K562 (cell line): ENCODE results near the gene GRK1. TPM values are rescaled to one million over a fixed set of nuclear protein-coding genes. Genes with fewer than 3 reads are reported as not detected.
"Not testable (repeated sequence)": the region's sequence is repeated elsewhere in the genome, so short reads cannot be mapped to it uniquely, and the experiment has no call there.

Source experiments
- ATAC-seq: fragments of 200-7000 bp; cut with Tn5 transposase; 3 replicates; pipeline ENCODE4 v1.9.1; 2020; ENCODE audit warnings: moderate library complexity
- BruUV-seq: library from RNA; stranded (reverse); fragments of 400-500 nt; replicated peaks from 2 replicates; lab custom pipeline; 2021; lab: Mats Ljungman, UMichigan
- CTCF ChIA-PET: fragments of 300-600 bp; formaldehyde crosslinking; extraction: SDS; loops from one replicate; lab custom pipeline; 2021; ENCODE audit warnings: low intra/inter-chr PET ratio; lab: Yijun Ruan, JAX
- POLR2A ChIA-PET: fragments of 300-600, 350-650 bp; sonication (Branson Sonifier 250); formaldehyde crosslinking; extraction: SDS; loops from one replicate; lab custom pipeline; 2021; ENCODE audit warnings: antibody characterized with exemption, inconsistent platforms; lab: Yijun Ruan, JAX
- DNase-seq, 4 experiments: peaks; one replicate each; pipeline versions ENCODE4 v3.0.0 to v3.0.0-alpha.2; 2011 to 2018; ENCODE audit warnings: low spot score in 3 of 4, mixed read lengths in 3 of 4; ENCODE audit errors: extremely low read depth in 1 of 4
- FAIRE-seq: peaks from 2 replicates; lab custom pipeline; 2011; peaks lifted over from hg19 to GRCh38; lab: Jason Lieb, UNC
- H2AFZ ChIP-seq: 2 replicates; pipeline ENCODE4 v1.6.0; 2011; ENCODE audit warnings: low read depth, low read length, control low read depth, inconsistent platforms
- H3K27ac ChIP-seq: fragments of 200-600 bp; 3 replicates; pipeline ENCODE4 v1.8.0; 2011; ENCODE audit warnings: low read depth, mild to moderate bottlenecking, control low read depth, inconsistent platforms, low read length, moderate library complexity, mixed read lengths; ENCODE audit errors: extremely low read depth
- H3K27me3 ChIP-seq, 2 experiments: fragments of 300-600 bp in 1 of 2; 2 replicates in 1 of 2; 3 replicates in 1 of 2; pipeline versions ENCODE4 v1.6.0 to v1.8.0; 2011; ENCODE audit warnings: inconsistent platforms in 2 of 2, low read length in 2 of 2, mild to moderate bottlenecking in 1 of 2, mixed read lengths in 1 of 2, moderate library complexity in 1 of 2; ENCODE audit not compliant: control insufficient read depth in 2 of 2, insufficient read depth in 2 of 2
- H3K36me3 ChIP-seq: fragments of 300-600 bp; 3 replicates; pipeline ENCODE4 v1.8.0; 2011; ENCODE audit warnings: mild to moderate bottlenecking, low read length, inconsistent platforms; ENCODE audit not compliant: control insufficient read depth, insufficient read depth
- H3K4me1 ChIP-seq, 2 experiments: fragments of 200-600 bp in 1 of 2; replicated peaks in 1 of 2; 2 replicates in 1 of 2; 3 replicates in 1 of 2; pipeline versions ENCODE4 v1.5.1 to v1.8.0; 2011; ENCODE audit warnings: inconsistent platforms in 2 of 2, low read length in 2 of 2, mild to moderate bottlenecking in 1 of 2, mixed read lengths in 1 of 2, moderate library complexity in 1 of 2; ENCODE audit not compliant: control insufficient read depth in 2 of 2, insufficient read depth in 2 of 2
- H3K4me2 ChIP-seq: 2 replicates; pipeline ENCODE4 v1.6.1; 2011; ENCODE audit warnings: low read length, control low read depth, inconsistent platforms, mixed read lengths; ENCODE audit not compliant: insufficient read depth
- H3K4me3 ChIP-seq: fragments of 200-600 bp; sonication (generic), shearing (Covaris generic); 2 replicates; pipeline ENCODE4 v1.5.1; 2016; ENCODE audit warnings: control low read depth, inconsistent platforms
- H3K79me2 ChIP-seq: fragments of 200-600 bp; 3 replicates; pipeline ENCODE4 v1.8.0; 2011; ENCODE audit warnings: low read length, inconsistent platforms; ENCODE audit not compliant: control insufficient read depth, insufficient read depth
- H3K9ac ChIP-seq, 2 experiments: 2 replicates each; pipeline versions ENCODE4 v1.6.0 to v1.6.1; 2011; ENCODE audit warnings: low read depth in 2 of 2, low read length in 2 of 2, control low read depth in 1 of 2, inconsistent platforms in 1 of 2, mild to moderate bottlenecking in 1 of 2, mixed read lengths in 1 of 2; ENCODE audit not compliant: insufficient read depth in 1 of 2
- H3K9me1 ChIP-seq: one replicate; pipeline ENCODE4 v1.6.0; 2011; ENCODE audit warnings: inconsistent platforms, mild to moderate bottlenecking, low read length, moderate library complexity; ENCODE audit not compliant: control insufficient read depth, insufficient read depth
- H3K9me3 ChIP-seq: replicated peaks from 2 replicates; pipeline ENCODE4 v1.5.1; 2011; ENCODE audit warnings: low read depth, low read length, inconsistent platforms; ENCODE audit not compliant: control insufficient read depth, insufficient read depth
- H4K20me1 ChIP-seq: replicated peaks from 2 replicates; pipeline ENCODE4 v1.6.1; 2011; ENCODE audit warnings: low read length, inconsistent platforms, mixed read lengths; ENCODE audit not compliant: control insufficient read depth, insufficient read depth
- POLR2G ChIP-seq: fragments of 200-400 bp; formaldehyde crosslinking; IDR thresholded peaks from 2 replicates; pipeline ENCODE4 v1.6.1; 2017; ENCODE audit warnings: low read depth, mild to moderate bottlenecking, antibody characterized with exemption, low read length, moderate library complexity
- PTBP1 ChIP-seq: fragments of 200-400 bp; formaldehyde crosslinking; IDR thresholded peaks from 2 replicates; pipeline ENCODE4 v1.6.1; 2017; ENCODE audit warnings: low read depth, low read length
- RBFOX2 ChIP-seq: fragments of 200-400 bp; formaldehyde crosslinking; IDR thresholded peaks from 2 replicates; pipeline ENCODE4 v1.6.1; 2017; ENCODE audit warnings: low read depth, mild to moderate bottlenecking, low read length, moderate library complexity
- UBTF ChIP-seq, 2 experiments: IDR thresholded peaks; 2 replicates each; pipeline ENCODE4 v1.6.1; 2012; ENCODE audit warnings: improper control_type of control experiment in 2 of 2, low read depth in 2 of 2, low read length in 2 of 2, borderline replicate concordance in 1 of 2
- WGBS: fragments of 100-300 bp; shearing (Covaris generic); methylation state at CpG from one replicate; pipeline ENCODE4 v1.1.6; 2016; ENCODE audit warnings: low coverage, mixed read lengths; ENCODE audit not compliant: insufficient coverage; ENCODE audit errors: missing lambda C conversion rate; 5-methylcytosine and 5-hydroxymethylcytosine counted together
- in situ Hi-C: fragments of 300-500 bp; cut with MboI; formaldehyde crosslinking; loops from 4 replicates; pipeline ENCODE4 v1.15.0; 2018; ENCODE audit warnings: inconsistent platforms, mixed read lengths
- intact Hi-C: fragments of 100-400 bp; cut with micrococcal nuclease; formaldehyde crosslinking; loops from 2 replicates; pipeline ENCODE4 v1.14.2; 2022
- polyA plus RNA-seq, 8 experiments: library from polyadenylated mRNA; depleted of rRNA in 4 of 8; stranded (reverse) in 5 of 8; unstranded in 3 of 8; fragments of >200 nt; fragmentation: Nextera tagmentation in 2 of 8; fragmentation: Illumina TruSeq in 1 of 8; extraction: Ambion mirVana in 2 of 8; extraction: Trizol in 1 of 8; gene quantifications; 2 replicates each; pipeline versions ENCODE4 v1.2.1 to v1.2.3, GENCODE V29; 2011 to 2014; ENCODE audit warnings: inconsistent platforms in 1 of 8, missing spikeins in 1 of 8
- total RNA-seq, 7 experiments: library from RNA; depleted of rRNA in 6 of 7; stranded (reverse); fragments of >200 nt in 6 of 7; fragmentation: Illumina TruSeq in 2 of 7; extraction: Trizol in 2 of 7; gene quantifications; 2 replicates each; pipeline versions ENCODE4 v1.2.1 to v1.2.3, GENCODE V29; 2011 to 2021; ENCODE audit warnings: low replicate concordance in 1 of 7

GRK1 gene
- total and polyA plus RNA-seq, 9 of the 15 experiments (the other 6 are each of a cell fraction or from before 2014, with no cell fraction given) = 0.09 TPM; not detected in 8

GRCh38 chr13:113752211-113752986 lies 85.4 kb downstream of the GRK1 start:
- H3K36me3 ChIP-seq, H3K9me3 ChIP-seq, FAIRE-seq, CTCF ChIA-PET, H3K27ac ChIP-seq, in situ Hi-C loops, BruUV-seq, H3K9me1 ChIP-seq, ATAC-seq, H3K79me2 ChIP-seq: not testable (repeated sequence)
- Histone ChIP-seq H3K4me1 (peaks cover 10 to 27% of the 10 kb centered on the region in 2 experiments), H3K4me2 (peak overlapping the region; percentile 46), H3K9ac (peak overlapping the region in 1 of 2 experiments; percentile 85; a peak in 3 of 4 replicates), H2AFZ (peak overlapping the region; percentile 24; the same call in 1 of the 2 replicates), H3K27me3 (peaks cover 22 to 72% of the 10 kb centered on the region in 2 experiments)
- POLR2A ChIA-PET = interaction anchor here (0.6 kb wide), 1 partner anchor 109 kb away, joined by 3 read pairs; no protein-coding TSS in a partner anchor
- 3% methylated on average over 5 of the region's 78 CpGs for WGBS
- TF ChIP-seq POLR2G (peak; percentile 42; the same call in 1 of the 2 replicates), RBFOX2 (0 out of 2 replicates have a peak, but pooled peaks have one; percentile 13), PTBP1 (0 out of 2 replicates have a peak, but pooled peaks have one; percentile 29), UBTF (IDR thresholded peaks at IDR 0.05; ENCODE audit: borderline replicate concordance in 1 of 2, low read depth in 2 of 2, low read length in 2 of 2) (0 out of 4 replicates have a peak, but pooled peaks of 1 of the 2 experiments have one; percentile 73)
- TF ChIP-seq, all 486 proteins: peak for 4; not testable (repeated sequence) for 482
- DNase-seq = peak in 1 of 4 experiments; percentile 19
- H4K20me1 ChIP-seq, intact Hi-C loops: not testable (repeated sequence)
- H3K4me3 ChIP-seq = peak overlapping the region; percentile 35
